Endothelial cell (in vitro differentiated cells): ENCODE data around the gene ARSA. TPM values are rescaled to one million over a fixed set of nuclear protein-coding genes. Genes with fewer than 3 reads are reported as not detected.

ENCODE experiments used
- DNase-seq: peaks from one replicate; pipeline ENCODE4 v3.0.0; 2021; ENCODE audit warnings: low spot score
- H3K27ac Mint-ChIP-seq: one replicate; pipeline ENCODE4 v1.8.0; 2021; ENCODE audit warnings: mixed read lengths, inconsistent platforms; ENCODE audit not compliant: unreplicated experiment
- H3K27me3 Mint-ChIP-seq: one replicate; pipeline ENCODE4 v1.8.0; 2021; ENCODE audit warnings: mild to moderate bottlenecking, moderate library complexity, mixed read lengths, inconsistent platforms; ENCODE audit not compliant: unreplicated experiment
- H3K36me3 Mint-ChIP-seq: one replicate; pipeline ENCODE4 v1.8.0; 2021; ENCODE audit warnings: mild to moderate bottlenecking, low read depth, mixed read lengths, inconsistent platforms; ENCODE audit not compliant: unreplicated experiment
- H3K4me1 Mint-ChIP-seq: one replicate; pipeline ENCODE4 v1.8.0; 2021; ENCODE audit warnings: mild to moderate bottlenecking, mixed read lengths, inconsistent platforms; ENCODE audit not compliant: unreplicated experiment
- H3K4me3 Mint-ChIP-seq: one replicate; pipeline ENCODE4 v1.8.0; 2021; ENCODE audit warnings: mild to moderate bottlenecking, mixed read lengths, inconsistent platforms; ENCODE audit not compliant: unreplicated experiment
- H3K9me3 Mint-ChIP-seq: one replicate; pipeline ENCODE4 v1.8.0; 2021; ENCODE audit warnings: mixed read lengths, inconsistent platforms; ENCODE audit not compliant: unreplicated experiment
- CTCF ChIP-seq: fragments of 200-600 bp; sonication (generic); IDR thresholded peaks from one replicate; pipeline ENCODE4 v1.5.0; 2021; ENCODE audit warnings: antibody characterized with exemption; ENCODE audit not compliant: unreplicated experiment
- total RNA-seq: library from RNA; stranded (reverse); fragmentation: NEBNext Ultra II Directional; extraction: Animal tissue kit (Norgen Biotek cat#: 25700); gene quantifications from one replicate; pipeline ENCODE4 v1.2.1, GENCODE V29; 2021; ENCODE audit not compliant: unreplicated experiment

ARSA gene
- total RNA-seq, 1 donor from 2014 or later: 59.6 TPM

- H3K36me3 Mint-ChIP-seq: peaks cover 4% of the 10 kb centered on the region
- H3K4me3 Mint-ChIP-seq: peak overlapping the region; percentile 62
- peaks cover 19% of the 10 kb centered on the region for H3K27me3 Mint-ChIP-seq
- TF ChIP-seq CTCF: no peak
- no peak for DNase-seq
- no peak overlapping the region for H3K27ac Mint-ChIP-seq
- peaks cover 11% of the 10 kb centered on the region for H3K4me1 Mint-ChIP-seq
- no peaks in the 10 kb centered on the region for H3K9me3 Mint-ChIP-seq
These were observed 26.1 kb downstream of the ARSA start for GRCh38 chr22:50601669-50602337.

GRCh38 chr22:50600967-50601668 lies 26.8 kb downstream of the ARSA start:
- Mint-ChIP-seq H3K27ac (no peak overlapping the region), H3K4me3 (no peak overlapping the region)

GRCh38 chr22:50600538-50600937 lies 27.4 kb downstream of the ARSA start, which contains the start of gene MAPK8IP2:
TSS of gene MAPK8IP2 (plus strand) at chr22:50600793. CDS start at chr22:50600819, 26 bp downstream.
- peak within 1 kb of the TSS; percentile 16 for H3K27ac Mint-ChIP-seq
- peaks cover 19% of the 10 kb centered on the region for H3K27me3 Mint-ChIP-seq
- peaks cover 11% of the 10 kb centered on the region for H3K4me1 Mint-ChIP-seq
- peaks cover 7% of the 10 kb centered on the region for H3K36me3 Mint-ChIP-seq
- no peak for TF ChIP-seq CTCF
- H3K4me3 Mint-ChIP-seq: peak within 1 kb of the TSS; percentile 77
- no peak for DNase-seq
- no peaks in the 10 kb centered on the region for H3K9me3 Mint-ChIP-seq

More at GRCh38 chr22:50600967-50601668, 26.8 kb downstream of the ARSA start:
- Mint-ChIP-seq H3K36me3 (peaks cover 7% of the 10 kb centered on the region), H3K4me1 (peaks cover 11% of the 10 kb centered on the region), H3K9me3 (no peaks in the 10 kb centered on the region), H3K27me3 (peaks cover 19% of the 10 kb centered on the region)
- DNase-seq: no peak
- no peak for TF ChIP-seq CTCF

GRCh38 chr22:50599816-50600455 lies 28.0 kb downstream of the ARSA start:
- Mint-ChIP-seq H3K27me3 (peaks cover 19% of the 10 kb centered on the region), H3K9me3 (no peaks in the 10 kb centered on the region), H3K4me1 (peaks cover 11% of the 10 kb centered on the region), H3K4me3 (peak overlapping the region; percentile 77), H3K27ac (peak overlapping the region; percentile 16), H3K36me3 (peaks cover 7% of the 10 kb centered on the region)
- no peak for TF ChIP-seq CTCF
- peak; percentile 80 for DNase-seq
